Colon (tissue), 2 donors: Measurements from ENCODE around the gene KDM6A.
"Not testable (repeated sequence)": the region's sequence is repeated elsewhere in the genome, so short reads cannot be mapped to it uniquely, and the experiment has no call there.

ENCODE experiments used
- FAIRE-seq: peaks from 2 replicates; lab custom pipeline; 2012; peaks lifted over from hg19 to GRCh38; lab: Jason Lieb, UNC
- donor health status: control.
- donor health status: control.

The KDM6A gene

GRCh38 chrX:44890247-44890646 is 17.3 kb downstream of the KDM6A start:
- peak; percentile 38 for FAIRE-seq

GRCh38 chrX:44890687-44891086 is 17.7 kb downstream of the KDM6A start:
- not testable (repeated sequence) for FAIRE-seq

GRCh38 chrX:44891642-44892041 is 18.7 kb downstream of the KDM6A start:
- FAIRE-seq, result peak; percentile 47

- no peak for FAIRE-seq
Measured at GRCh38 chrX:44896876-44897186, 23.8 kb downstream of the KDM6A start.

- FAIRE-seq, result no peak
Measured at GRCh38 chrX:44897539-44897938, 24.6 kb downstream of the KDM6A start.

GRCh38 chrX:44898411-44899221 is 25.6 kb downstream of the KDM6A start:
- no peak for FAIRE-seq

- FAIRE-seq, result no peak
Measured at GRCh38 chrX:44899946-44900345, 27.0 kb downstream of the KDM6A start.

- no peak for FAIRE-seq
Measured at GRCh38 chrX:44903107-44903506, 30.1 kb downstream of the KDM6A start.

- no peak for FAIRE-seq
Measured at GRCh38 chrX:44903830-44904530, 31.0 kb downstream of the KDM6A start.

- FAIRE-seq, result no peak
Measured at GRCh38 chrX:44904542-44905115, 31.6 kb downstream of the KDM6A start.

GRCh38 chrX:44906041-44906440 is 33.1 kb downstream of the KDM6A start:
- no peak for FAIRE-seq

- FAIRE-seq, result no peak
Measured at GRCh38 chrX:44906542-44906941, 33.6 kb downstream of the KDM6A start.

GRCh38 chrX:44908153-44908552 is 35.2 kb downstream of the KDM6A start:
- FAIRE-seq, result no peak

- peak; percentile 80 for FAIRE-seq
Measured at GRCh38 chrX:44908827-44909226, 35.8 kb downstream of the KDM6A start.

- peak; percentile 82 for FAIRE-seq
Measured at GRCh38 chrX:44910508-44910907, 37.5 kb downstream of the KDM6A start.

GRCh38 chrX:44911074-44911600 is 38.1 kb downstream of the KDM6A start:
- not testable (repeated sequence) for FAIRE-seq

GRCh38 chrX:44913656-44914531 is 40.9 kb downstream of the KDM6A start:
- FAIRE-seq, result no peak

- no peak for FAIRE-seq
Measured at GRCh38 chrX:44914532-44915198, 41.7 kb downstream of the KDM6A start.

GRCh38 chrX:44915361-44915868 is 42.4 kb downstream of the KDM6A start:
- FAIRE-seq, result no peak

GRCh38 chrX:44918722-44919121 is 45.7 kb downstream of the KDM6A start:
- FAIRE-seq, result no peak

GRCh38 chrX:44922980-44923379 is 50.0 kb downstream of the KDM6A start:
- peak; percentile 24 for FAIRE-seq
